RKO (cell line): ENCODE data around the gene MYOZ3.

Experiments
- DNase-seq: peaks from one replicate; pipeline ENCODE4 v3.0.0-alpha.2; 2016; ENCODE audit warnings: low spot score

Gene MYOZ3

DNA sequence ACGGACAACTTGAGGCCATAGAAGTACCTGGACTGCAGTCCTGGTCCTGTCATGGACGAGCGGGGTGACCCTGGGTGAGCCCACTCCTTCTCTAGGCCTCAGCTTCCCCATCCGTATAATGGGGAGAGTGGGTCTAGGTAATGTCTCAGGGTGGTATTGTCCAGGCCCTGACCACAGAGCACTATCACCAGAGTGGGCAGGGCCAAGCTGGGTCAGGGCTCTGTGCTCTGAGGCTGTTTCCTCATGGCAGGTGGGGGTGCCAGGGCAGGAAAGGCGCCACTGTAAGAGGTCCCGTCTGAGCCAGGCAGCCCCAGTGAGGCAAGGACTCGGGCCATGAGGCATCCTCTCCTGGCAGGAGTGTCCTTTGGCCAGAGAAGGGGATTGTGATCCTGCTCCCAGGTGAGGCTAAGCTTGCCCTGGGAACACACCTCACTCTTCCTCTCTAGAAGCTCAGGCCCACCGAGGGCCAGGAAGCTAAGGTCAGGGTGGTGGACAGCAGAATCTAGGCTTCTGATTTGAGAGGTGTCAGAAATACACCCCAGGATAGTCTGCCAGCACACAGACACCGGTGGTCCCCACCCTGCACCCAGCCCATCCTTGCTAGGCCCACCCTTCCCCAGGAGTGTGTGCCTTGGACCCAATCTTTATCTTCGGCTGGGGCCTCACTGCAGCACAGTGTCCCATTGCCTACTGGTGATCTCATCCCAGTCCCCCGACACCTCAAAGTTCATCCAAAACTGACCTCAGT, 1.5 kb upstream of the MYOZ3 start:
- DNase-seq: no peak

- DNase-seq: no peak
Measured at GRCh38 chr5:150660108-150660831, 781 bp upstream of the MYOZ3 start.

- DNase-seq: no peak
Measured at GRCh38 chr5:150661821-150662596, 958 bp downstream of the MYOZ3 start.

DNA sequence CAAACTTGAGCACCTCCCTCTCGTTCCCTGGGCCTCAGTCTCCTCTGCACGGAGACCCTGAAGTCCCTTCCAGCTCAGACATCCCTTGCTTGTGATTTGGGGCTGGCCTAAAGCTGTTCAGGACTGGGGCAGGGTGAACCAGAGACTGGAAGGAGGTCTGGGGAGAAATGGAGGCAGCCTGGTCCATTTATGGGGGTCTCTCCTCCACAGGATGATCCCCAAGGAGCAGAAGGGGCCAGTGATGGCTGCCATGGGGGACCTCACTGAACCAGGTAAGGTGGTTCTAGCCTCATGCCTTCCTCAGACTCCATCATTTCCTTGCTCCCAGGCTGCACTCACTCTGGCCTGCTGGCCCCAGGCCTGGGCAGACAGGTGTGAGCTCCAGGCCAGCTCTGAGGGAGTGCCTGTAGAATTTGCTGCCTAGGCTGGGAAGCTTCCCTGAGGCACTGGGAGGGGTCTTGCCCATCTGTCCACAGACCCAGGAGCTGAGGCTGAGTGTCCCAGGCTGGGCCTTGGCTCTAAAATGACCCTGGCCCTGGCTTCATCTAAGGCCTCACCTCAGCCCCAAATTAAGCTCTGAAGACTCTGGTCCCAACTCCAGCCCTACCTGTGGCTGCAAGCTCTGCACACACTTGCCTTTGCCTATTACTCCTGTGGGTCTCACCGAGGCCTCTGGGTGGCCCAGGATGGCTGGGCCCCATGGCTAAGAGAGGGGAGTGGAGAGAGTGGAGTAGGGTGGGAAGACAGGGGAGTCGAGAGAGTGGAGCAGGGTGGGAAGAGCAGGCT, 1.9 kb downstream of the MYOZ3 start:
- DNase-seq: no peak

GRCh38 chr5:150663936-150664335, 2.9 kb downstream of the MYOZ3 start:
- no peak for DNase-seq

- DNase-seq: no peak
Measured at GRCh38 chr5:150665044-150665443, 4.0 kb downstream of the MYOZ3 start.

GRCh38 chr5:150670275-150670947, 9.4 kb downstream of the MYOZ3 start:
- no peak for DNase-seq

DNA sequence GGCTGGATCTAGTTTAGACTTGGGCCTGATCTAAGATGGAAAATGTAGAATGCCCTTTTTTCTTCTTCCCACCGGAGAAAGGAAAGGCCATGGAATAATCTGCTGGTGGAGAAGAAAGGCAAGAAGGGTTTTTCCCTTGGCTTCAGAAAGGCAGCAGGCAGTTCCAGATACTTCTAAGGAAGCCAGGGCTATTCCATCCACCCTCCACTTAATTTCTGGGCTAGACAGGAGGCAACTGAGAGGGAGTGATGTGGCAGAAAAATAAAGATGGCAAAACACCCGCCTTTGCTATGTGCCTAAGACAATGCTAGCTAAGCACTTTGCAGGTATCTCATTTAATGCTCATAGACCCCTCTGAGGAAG, 9.9 kb downstream of the MYOZ3 start:
- DNase-seq: no peak

GRCh38 chr5:150671509-150672236, 10.6 kb downstream of the MYOZ3 start:
- DNase-seq: no peak

GRCh38 chr5:150672237-150672883, 11.3 kb downstream of the MYOZ3 start:
- DNase-seq: no peak

GRCh38 chr5:150672884-150673275, 11.8 kb downstream of the MYOZ3 start:
- DNase-seq: no peak

DNA sequence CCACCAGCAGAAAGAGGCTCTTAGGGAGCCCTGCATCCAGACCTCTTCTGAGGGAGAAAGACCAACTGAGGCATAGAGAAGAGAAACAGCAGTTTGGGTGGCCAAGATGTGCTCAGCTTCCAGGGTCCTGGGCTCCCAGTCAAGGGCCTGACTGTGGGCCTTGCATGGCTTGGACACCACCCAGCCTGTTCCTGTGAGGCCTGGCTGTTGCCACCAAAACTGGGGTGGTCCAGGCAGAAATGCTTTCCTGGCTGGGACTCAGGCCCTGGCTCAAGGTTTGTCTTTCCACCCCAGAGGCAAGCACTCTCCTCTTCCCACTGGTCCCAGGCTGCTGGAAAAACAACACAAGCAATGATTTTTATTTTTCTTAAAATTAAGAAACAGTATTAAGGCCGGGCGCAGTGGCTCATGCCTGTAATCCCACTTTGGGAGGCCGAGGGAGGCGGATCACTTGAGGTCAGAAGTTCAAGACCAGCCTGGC, 13.3 kb downstream of the MYOZ3 start:
- DNase-seq: no peak

DNA sequence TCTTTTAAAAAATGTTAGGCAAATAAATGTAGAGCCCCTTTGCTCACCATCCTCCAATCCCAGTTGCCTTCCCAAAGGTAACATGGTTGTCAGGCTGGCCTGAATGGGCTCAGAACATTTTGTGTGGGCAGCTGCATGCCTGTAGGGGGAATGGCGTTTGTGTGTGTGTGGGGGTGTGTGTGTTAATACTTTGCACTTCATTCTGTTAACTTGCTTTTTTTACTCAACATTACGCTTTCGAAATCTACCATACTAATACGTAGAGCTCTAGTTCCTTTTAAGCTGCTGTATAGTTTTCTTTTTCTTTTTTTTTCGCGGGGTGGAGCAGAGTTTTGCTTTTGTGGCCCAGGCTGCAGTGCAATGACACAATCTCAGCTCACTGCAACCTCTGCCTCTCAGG, 14.0 kb downstream of the MYOZ3 start:
- DNase-seq: no peak

- no peak for DNase-seq
Measured at GRCh38 chr5:150676578-150676977, 15.5 kb downstream of the MYOZ3 start.

- DNase-seq: no peak
Measured at GRCh38 chr5:150689120-150689519, 28.1 kb downstream of the MYOZ3 start.

DNA sequence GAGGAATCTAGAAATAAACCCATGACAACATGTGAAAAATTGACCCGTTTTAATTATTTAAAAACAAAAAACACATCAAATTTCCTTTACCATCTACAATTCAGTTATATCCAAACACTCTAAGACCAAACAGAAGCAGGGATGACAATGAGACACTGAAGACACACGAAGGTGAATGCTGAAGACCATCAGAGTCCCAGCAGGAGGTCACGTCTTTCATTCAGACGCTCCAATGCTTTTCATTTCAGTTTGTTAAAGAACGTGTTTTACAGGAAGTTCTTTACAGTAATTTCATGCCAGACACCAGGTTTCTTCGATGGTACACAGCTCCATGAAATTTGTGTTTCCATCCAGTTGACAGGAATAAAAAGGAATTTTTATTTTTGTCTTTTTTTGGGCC, 29.7 kb downstream of the MYOZ3 start:
- no peak for DNase-seq

DNA sequence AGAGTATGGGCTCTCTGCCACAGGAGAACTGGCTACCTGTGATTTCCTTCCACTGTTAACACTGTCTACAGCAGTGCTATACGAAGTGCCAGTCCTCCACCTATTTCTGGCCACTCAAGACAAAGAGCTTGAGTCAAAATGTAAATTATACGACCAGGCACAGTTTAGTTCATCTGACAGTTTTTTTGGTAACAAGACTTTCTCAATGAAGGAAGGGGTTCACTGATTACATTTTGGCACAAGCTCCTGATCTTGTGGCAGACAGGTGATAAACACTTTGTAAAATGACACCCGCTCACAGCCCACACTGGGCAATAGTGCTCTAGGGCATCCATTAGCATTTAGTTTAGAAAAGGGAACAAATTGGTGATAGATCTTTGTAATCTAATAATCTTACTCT, 31.2 kb downstream of the MYOZ3 start:
- no peak for DNase-seq

- DNase-seq: no peak
Measured at GRCh38 chr5:150694612-150695011, 33.6 kb downstream of the MYOZ3 start.

- DNase-seq: peak; percentile 41
Measured at GRCh38 chr5:150700246-150700593, 39.2 kb downstream of the MYOZ3 start.
